K562 (cell line): ENCODE results near the gene DMAC2. TPM values are rescaled to one million over a fixed set of nuclear protein-coding genes. Genes with fewer than 3 reads are reported as not detected.
A peak's percentile ranks its signal among the peaks of the same experiment; 100 is the strongest.

Source experiments
- ATAC-seq: fragments of 200-7000 bp; cut with Tn5 transposase; 3 replicates; pipeline ENCODE4 v1.9.1; 2020; ENCODE audit warnings: moderate library complexity
- BruUV-seq: library from RNA; stranded (reverse); fragments of 400-500 nt; replicated peaks from 2 replicates; lab custom pipeline; 2021; lab: Mats Ljungman, UMichigan
- CTCF ChIA-PET: fragments of 300-600 bp; formaldehyde crosslinking; extraction: SDS; loops from one replicate; lab custom pipeline; 2021; ENCODE audit warnings: low intra/inter-chr PET ratio; lab: Yijun Ruan, JAX
- POLR2A ChIA-PET: fragments of 300-600, 350-650 bp; sonication (Branson Sonifier 250); formaldehyde crosslinking; extraction: SDS; loops from one replicate; lab custom pipeline; 2021; ENCODE audit warnings: antibody characterized with exemption, inconsistent platforms; lab: Yijun Ruan, JAX
- DNase-seq, 4 experiments: peaks; one replicate each; pipeline versions ENCODE4 v3.0.0 to v3.0.0-alpha.2; 2011 to 2018; ENCODE audit warnings: low spot score in 3 of 4, mixed read lengths in 3 of 4; ENCODE audit errors: extremely low read depth in 1 of 4
- FAIRE-seq: peaks from 2 replicates; lab custom pipeline; 2011; peaks lifted over from hg19 to GRCh38; lab: Jason Lieb, UNC
- H2AFZ ChIP-seq: 2 replicates; pipeline ENCODE4 v1.6.0; 2011; ENCODE audit warnings: low read depth, low read length, control low read depth, inconsistent platforms
- H3K27ac ChIP-seq: fragments of 200-600 bp; 3 replicates; pipeline ENCODE4 v1.8.0; 2011; ENCODE audit warnings: low read depth, mild to moderate bottlenecking, control low read depth, inconsistent platforms, low read length, moderate library complexity, mixed read lengths; ENCODE audit errors: extremely low read depth
- H3K27me3 ChIP-seq, 2 experiments: fragments of 300-600 bp in 1 of 2; 2 replicates in 1 of 2; 3 replicates in 1 of 2; pipeline versions ENCODE4 v1.6.0 to v1.8.0; 2011; ENCODE audit warnings: inconsistent platforms in 2 of 2, low read length in 2 of 2, mild to moderate bottlenecking in 1 of 2, mixed read lengths in 1 of 2, moderate library complexity in 1 of 2; ENCODE audit not compliant: control insufficient read depth in 2 of 2, insufficient read depth in 2 of 2
- H3K36me3 ChIP-seq: fragments of 300-600 bp; 3 replicates; pipeline ENCODE4 v1.8.0; 2011; ENCODE audit warnings: mild to moderate bottlenecking, low read length, inconsistent platforms; ENCODE audit not compliant: control insufficient read depth, insufficient read depth
- H3K4me1 ChIP-seq, 2 experiments: fragments of 200-600 bp in 1 of 2; replicated peaks in 1 of 2; 2 replicates in 1 of 2; 3 replicates in 1 of 2; pipeline versions ENCODE4 v1.5.1 to v1.8.0; 2011; ENCODE audit warnings: inconsistent platforms in 2 of 2, low read length in 2 of 2, mild to moderate bottlenecking in 1 of 2, mixed read lengths in 1 of 2, moderate library complexity in 1 of 2; ENCODE audit not compliant: control insufficient read depth in 2 of 2, insufficient read depth in 2 of 2
- H3K4me2 ChIP-seq: 2 replicates; pipeline ENCODE4 v1.6.1; 2011; ENCODE audit warnings: low read length, control low read depth, inconsistent platforms, mixed read lengths; ENCODE audit not compliant: insufficient read depth
- H3K4me3 ChIP-seq: fragments of 200-600 bp; sonication (generic), shearing (Covaris generic); 2 replicates; pipeline ENCODE4 v1.5.1; 2016; ENCODE audit warnings: control low read depth, inconsistent platforms
- H3K79me2 ChIP-seq: fragments of 200-600 bp; 3 replicates; pipeline ENCODE4 v1.8.0; 2011; ENCODE audit warnings: low read length, inconsistent platforms; ENCODE audit not compliant: control insufficient read depth, insufficient read depth
- H3K9ac ChIP-seq, 2 experiments: 2 replicates each; pipeline versions ENCODE4 v1.6.0 to v1.6.1; 2011; ENCODE audit warnings: low read depth in 2 of 2, low read length in 2 of 2, control low read depth in 1 of 2, inconsistent platforms in 1 of 2, mild to moderate bottlenecking in 1 of 2, mixed read lengths in 1 of 2; ENCODE audit not compliant: insufficient read depth in 1 of 2
- H3K9me1 ChIP-seq: one replicate; pipeline ENCODE4 v1.6.0; 2011; ENCODE audit warnings: inconsistent platforms, mild to moderate bottlenecking, low read length, moderate library complexity; ENCODE audit not compliant: control insufficient read depth, insufficient read depth
- H3K9me3 ChIP-seq: replicated peaks from 2 replicates; pipeline ENCODE4 v1.5.1; 2011; ENCODE audit warnings: low read depth, low read length, inconsistent platforms; ENCODE audit not compliant: control insufficient read depth, insufficient read depth
- H4K20me1 ChIP-seq: replicated peaks from 2 replicates; pipeline ENCODE4 v1.6.1; 2011; ENCODE audit warnings: low read length, inconsistent platforms, mixed read lengths; ENCODE audit not compliant: control insufficient read depth, insufficient read depth
- ARID1B ChIP-seq: fragments of 450-650 bp; IDR thresholded peaks from 2 replicates; pipeline ENCODE4 v1.6.1; 2016; ENCODE audit warnings: antibody characterized with exemption, mild to moderate bottlenecking, inconsistent platforms
- BACH1 ChIP-seq: fragments of 200-800 bp; sonication (Bioruptor generic); IDR thresholded peaks from 2 replicates; pipeline ENCODE4 v1.6.1; 2016; ENCODE audit warnings: missing genetic modification characterization, missing compliant biosample characterization
- GATAD2A ChIP-seq: fragments of 450-650 bp; IDR thresholded peaks from 2 replicates; pipeline ENCODE4 v1.6.1; 2017
- LEF1 ChIP-seq: fragments of 450-650 bp; IDR thresholded peaks from 2 replicates; pipeline ENCODE4 v1.6.1; 2016; ENCODE audit warnings: mild to moderate bottlenecking
- NFIC ChIP-seq: fragments of 450-650 bp; IDR thresholded peaks from 2 replicates; pipeline ENCODE4 v1.6.1; 2017; ENCODE audit warnings: mild to moderate bottlenecking, inconsistent platforms
- RBM14 ChIP-seq: fragments of 200-400 bp; formaldehyde crosslinking; IDR thresholded peaks from 2 replicates; pipeline ENCODE4 v1.6.1; 2018; ENCODE audit warnings: low read depth, mild to moderate bottlenecking, low read length, moderate library complexity, borderline replicate concordance; ENCODE audit not compliant: insufficient read depth
- ZBTB40 ChIP-seq, 2 experiments: fragments of 450-650 bp in 1 of 2; sonication (generic) in 1 of 2; formaldehyde crosslinking in 1 of 2; IDR thresholded peaks; 2 replicates each; pipeline versions ENCODE4 v1.7.1 to v1.9.0; 2016 to 2022; ENCODE audit warnings: inconsistent platforms in 1 of 2, mild to moderate bottlenecking in 1 of 2, missing genetic modification reagents in 1 of 2
- ZNF316 ChIP-seq: fragments of 450-650 bp; IDR thresholded peaks from 2 replicates; pipeline ENCODE4 v1.6.1; 2016
- WGBS: fragments of 100-300 bp; shearing (Covaris generic); methylation state at CpG from one replicate; pipeline ENCODE4 v1.1.6; 2016; ENCODE audit warnings: low coverage, mixed read lengths; ENCODE audit not compliant: insufficient coverage; ENCODE audit errors: missing lambda C conversion rate; 5-methylcytosine and 5-hydroxymethylcytosine counted together
- in situ Hi-C: fragments of 300-500 bp; cut with MboI; formaldehyde crosslinking; loops from 4 replicates; pipeline ENCODE4 v1.15.0; 2018; ENCODE audit warnings: inconsistent platforms, mixed read lengths
- intact Hi-C: fragments of 100-400 bp; cut with micrococcal nuclease; formaldehyde crosslinking; loops from 2 replicates; pipeline ENCODE4 v1.14.2; 2022
- polyA plus RNA-seq, 8 experiments: library from polyadenylated mRNA; depleted of rRNA in 4 of 8; stranded (reverse) in 5 of 8; unstranded in 3 of 8; fragments of >200 nt; fragmentation: Nextera tagmentation in 2 of 8; fragmentation: Illumina TruSeq in 1 of 8; extraction: Ambion mirVana in 2 of 8; extraction: Trizol in 1 of 8; gene quantifications; 2 replicates each; pipeline versions ENCODE4 v1.2.1 to v1.2.3, GENCODE V29; 2011 to 2014; ENCODE audit warnings: inconsistent platforms in 1 of 8, missing spikeins in 1 of 8
- total RNA-seq, 7 experiments: library from RNA; depleted of rRNA in 6 of 7; stranded (reverse); fragments of >200 nt in 6 of 7; fragmentation: Illumina TruSeq in 2 of 7; extraction: Trizol in 2 of 7; gene quantifications; 2 replicates each; pipeline versions ENCODE4 v1.2.1 to v1.2.3, GENCODE V29; 2011 to 2021; ENCODE audit warnings: low replicate concordance in 1 of 7
- TF ChIP-seq, protein P1 (sequence below): sonication (generic); formaldehyde crosslinking; IDR thresholded peaks from 2 replicates; pipeline ENCODE4 v1.8.0; 2022; ENCODE audit warnings: missing genetic modification reagents, mild to moderate bottlenecking, moderate library complexity, borderline replicate concordance
- TF ChIP-seq, protein P2 (sequence below): fragments of 250-450 bp; sonication (Bioruptor Pico); IDR thresholded peaks from 2 replicates; pipeline ENCODE4 v1.5.0; 2021
- TF ChIP-seq, protein P3 (sequence below): fragments of 250-450 bp; sonication (Bioruptor Pico); IDR thresholded peaks from 2 replicates; pipeline ENCODE4 v1.5.0; 2021

DMAC2 gene
- total and polyA plus RNA-seq, 9 of the 15 experiments (the other 6 are each of a cell fraction or from before 2014, with no cell fraction given) = 12.9 to 61.2 (median 43.1) TPM

DNA sequence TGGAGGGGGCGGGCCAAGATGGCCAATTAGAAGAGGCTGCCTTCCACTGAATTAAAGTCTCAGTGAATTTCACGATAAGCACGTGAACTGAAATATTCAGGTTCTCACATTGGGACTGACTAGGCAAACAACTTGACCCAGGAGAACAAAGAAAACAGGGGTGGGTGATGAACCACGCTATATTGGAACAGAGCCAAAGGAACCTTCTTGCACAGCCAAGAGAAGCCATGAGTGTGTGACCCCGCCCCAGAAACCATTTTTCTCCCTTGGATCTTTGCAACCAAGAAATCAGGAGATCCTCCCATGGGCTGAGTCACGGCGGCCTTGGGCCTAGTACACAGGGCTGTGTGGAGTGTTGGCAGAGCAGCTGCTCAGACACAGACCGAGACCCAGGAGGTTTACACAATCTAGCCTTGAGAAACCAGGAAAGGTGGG lies 40.1 kb upstream of the DMAC2 start:
- intact Hi-C loops = no loop called here
- Histone ChIP-seq H3K9ac (no peak overlapping the region), H3K79me2 (no peaks in the 10 kb centered on the region), H3K9me3 (no peaks in the 10 kb centered on the region), H3K36me3 (no peaks in the 10 kb centered on the region), H4K20me1 (no peaks in the 10 kb centered on the region), H3K4me1 (peaks cover 0 to 7% of the 10 kb centered on the region in 2 experiments; a peak in 3 of 5 replicates), H3K4me2 (peak overlapping the region; percentile 56), H3K9me1 (no peaks in the 10 kb centered on the region), H3K4me3 (no peak overlapping the region), H3K27me3 (peaks cover 3 to 18% of the 10 kb centered on the region in 2 experiments; a peak in 3 of 5 replicates), H3K27ac (no peak overlapping the region; the same call in 2 of the 3 replicates), H2AFZ (peak overlapping the region; percentile 75)
- POLR2A ChIA-PET = interaction anchor here (0.7 to 1.1 kb wide), 2 partner anchors 17 to 50 kb away, joined by 4 read pairs; no protein-coding TSS in a partner anchor
- peak; percentile 93 for ATAC-seq
- CTCF ChIA-PET = no interaction called here
- 15% methylated on average over 8 of the region's 8 CpGs for WGBS
- in situ Hi-C loops = no loop called here
- BruUV-seq = no TSS peak
- DNase-seq = peak; percentile 30 to 58 (median 36)
- peak; percentile 60 for FAIRE-seq
- TF ChIP-seq, protein P1, sequence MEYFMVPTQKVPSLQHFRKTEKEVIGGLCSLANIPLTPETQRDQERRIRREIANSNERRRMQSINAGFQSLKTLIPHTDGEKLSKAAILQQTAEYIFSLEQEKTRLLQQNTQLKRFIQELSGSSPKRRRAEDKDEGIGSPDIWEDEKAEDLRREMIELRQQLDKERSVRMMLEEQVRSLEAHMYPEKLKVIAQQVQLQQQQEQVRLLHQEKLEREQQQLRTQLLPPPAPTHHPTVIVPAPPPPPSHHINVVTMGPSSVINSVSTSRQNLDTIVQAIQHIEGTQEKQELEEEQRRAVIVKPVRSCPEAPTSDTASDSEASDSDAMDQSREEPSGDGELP (CRISPR knock-in tag) = 0 out of 2 replicates have a peak, but pooled peaks have one; percentile 28
- TF ChIP-seq, protein P2, sequence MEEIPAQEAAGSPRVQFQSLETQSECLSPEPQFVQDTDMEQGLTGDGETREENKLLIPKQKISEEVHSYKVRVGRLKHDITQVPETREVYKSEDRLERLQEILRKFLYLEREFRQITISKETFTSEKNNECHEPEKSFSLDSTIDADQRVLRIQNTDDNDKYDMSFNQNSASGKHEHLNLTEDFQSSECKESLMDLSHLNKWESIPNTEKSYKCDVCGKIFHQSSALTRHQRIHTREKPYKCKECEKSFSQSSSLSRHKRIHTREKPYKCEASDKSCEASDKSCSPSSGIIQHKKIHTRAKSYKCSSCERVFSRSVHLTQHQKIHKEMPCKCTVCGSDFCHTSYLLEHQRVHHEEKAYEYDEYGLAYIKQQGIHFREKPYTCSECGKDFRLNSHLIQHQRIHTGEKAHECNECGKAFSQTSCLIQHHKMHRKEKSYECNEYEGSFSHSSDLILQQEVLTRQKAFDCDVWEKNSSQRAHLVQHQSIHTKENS = no peak
- TF ChIP-seq ZNF316 (no peak), BACH1 (no peak), RBM14 (no peak), ARID1B (no peak), GATAD2A (no peak), LEF1 (no peak), ZBTB40 (IDR thresholded peaks at IDR 0.05) (no peak), ZBTB40 (CRISPR knock-in tag; IDR thresholded peaks at IDR 0.05) (no peak), NFIC (peak; percentile 93)
- TF ChIP-seq, protein P3, sequence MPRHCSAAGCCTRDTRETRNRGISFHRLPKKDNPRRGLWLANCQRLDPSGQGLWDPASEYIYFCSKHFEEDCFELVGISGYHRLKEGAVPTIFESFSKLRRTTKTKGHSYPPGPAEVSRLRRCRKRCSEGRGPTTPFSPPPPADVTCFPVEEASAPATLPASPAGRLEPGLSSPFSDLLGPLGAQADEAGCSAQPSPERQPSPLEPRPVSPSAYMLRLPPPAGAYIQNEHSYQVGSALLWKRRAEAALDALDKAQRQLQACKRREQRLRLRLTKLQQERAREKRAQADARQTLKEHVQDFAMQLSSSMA (CRISPR knock-in tag) = no peak
